HG03159 (cell line): ENCODE results near the gene CCDC149.

ENCODE experiments used
- ATAC-seq: cut with Tn5 transposase; IDR thresholded peaks from one replicate; pipeline ENCODE4 v1.9.1; 2021; ENCODE audit warnings: mild to moderate bottlenecking, moderate library complexity; ENCODE audit not compliant: unreplicated experiment

Gene CCDC149

DNA sequence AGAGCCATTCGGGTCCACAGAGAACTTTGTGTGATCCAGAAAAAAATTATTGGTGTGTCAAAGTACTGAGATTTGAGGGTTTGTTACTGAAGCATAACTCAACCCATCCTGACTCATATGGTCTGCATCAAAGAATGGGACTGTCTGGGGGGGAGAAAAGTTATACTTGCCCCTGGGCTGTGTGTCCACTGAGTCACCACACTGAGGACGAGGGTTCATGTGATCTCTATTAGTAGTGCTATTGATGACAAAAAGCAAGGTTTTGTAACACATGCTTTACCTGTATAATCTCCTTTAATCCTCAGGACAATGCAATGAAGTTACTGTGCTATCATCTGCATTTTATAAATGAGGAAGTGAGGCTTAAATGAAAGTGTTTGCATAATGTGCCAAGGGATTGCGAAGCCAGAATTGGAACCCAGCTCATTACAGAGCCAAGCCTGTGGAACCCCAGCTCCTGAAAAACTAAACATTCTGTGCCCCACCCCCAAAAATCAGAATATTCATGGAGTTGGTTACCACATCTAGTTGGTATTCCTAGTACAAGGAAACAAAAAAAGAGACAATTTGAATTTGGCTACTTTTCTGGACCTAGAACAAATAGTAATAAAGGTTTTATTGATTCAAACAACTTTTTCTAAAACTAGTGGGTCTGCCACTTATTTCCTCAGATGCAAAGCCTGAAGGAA, 31.2 kb downstream of the CCDC149 start:
- ATAC-seq = no peak

DNA sequence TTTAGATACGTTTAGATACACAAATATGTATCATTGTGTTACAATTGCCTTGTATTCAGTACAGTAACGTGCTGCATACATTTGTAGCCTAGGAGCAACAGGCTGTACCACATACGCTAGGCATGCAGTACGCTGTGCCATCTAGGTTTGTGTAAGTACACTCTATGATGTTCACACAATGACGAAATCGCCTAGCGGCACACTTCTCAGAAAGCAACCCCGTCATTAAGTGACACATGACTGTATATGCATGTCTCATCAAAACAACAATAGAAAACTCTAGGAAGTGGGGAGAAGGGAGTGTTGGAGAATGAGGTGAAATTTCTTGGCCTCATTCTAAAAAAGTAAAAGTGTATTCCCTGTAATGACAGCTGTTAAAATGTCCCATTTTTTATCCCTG, 32.7 kb downstream of the CCDC149 start:
- no peak for ATAC-seq

DNA sequence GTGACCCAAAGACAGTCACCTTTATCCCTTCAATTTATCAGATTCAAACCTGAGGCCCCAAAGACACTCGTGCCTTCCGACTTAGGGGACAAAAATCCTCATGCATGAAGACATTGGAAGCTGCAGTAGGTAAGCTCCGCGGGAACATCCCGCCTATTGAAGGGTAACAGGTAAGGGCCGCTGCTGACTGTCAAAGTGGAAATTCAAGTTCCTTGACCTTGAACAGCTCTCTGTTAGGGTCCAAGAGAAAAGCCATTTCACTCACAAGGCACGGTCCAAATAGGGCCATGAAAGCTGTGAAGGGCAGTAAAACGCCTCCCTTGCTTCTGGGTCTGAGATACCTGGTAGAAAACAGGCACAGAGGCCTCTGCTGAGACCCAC, 34.2 kb downstream of the CCDC149 start:
- ATAC-seq = no peak

DNA sequence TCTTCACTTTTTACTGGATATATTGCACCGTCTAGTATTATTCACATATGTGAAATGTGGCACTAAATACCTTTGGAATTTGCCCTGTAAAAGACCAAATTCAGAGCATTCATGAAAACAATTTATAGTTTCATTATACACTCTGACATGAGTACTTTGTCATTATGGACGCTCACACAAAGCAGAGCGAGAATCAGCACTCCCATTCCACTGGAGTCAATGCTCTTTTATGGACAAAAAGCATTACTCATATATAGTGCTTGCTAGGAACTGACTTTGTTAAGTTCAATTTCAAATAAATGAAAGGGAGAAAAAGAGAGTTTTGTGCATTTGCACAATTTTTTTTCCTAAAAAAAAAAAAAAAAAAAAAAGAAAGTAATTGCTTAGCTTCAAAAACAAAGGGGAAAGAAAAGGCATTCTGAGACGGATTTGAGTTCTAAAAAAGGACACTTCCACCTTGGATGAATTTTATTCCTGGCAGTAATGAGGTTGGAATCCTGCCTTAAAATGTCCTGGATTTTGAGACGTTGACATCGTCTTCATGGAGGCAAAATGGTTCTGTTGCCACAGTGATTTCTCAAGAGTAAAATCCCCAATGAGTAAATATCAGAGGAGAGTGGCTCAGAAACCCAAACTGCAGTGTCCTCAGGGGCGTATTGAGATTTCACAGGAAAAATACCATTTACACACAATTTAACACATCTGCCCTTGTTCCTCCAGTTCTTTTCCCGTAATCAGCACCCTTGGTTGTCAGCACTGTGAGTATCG, 34.8 kb downstream of the CCDC149 start:
- ATAC-seq = no peak

DNA sequence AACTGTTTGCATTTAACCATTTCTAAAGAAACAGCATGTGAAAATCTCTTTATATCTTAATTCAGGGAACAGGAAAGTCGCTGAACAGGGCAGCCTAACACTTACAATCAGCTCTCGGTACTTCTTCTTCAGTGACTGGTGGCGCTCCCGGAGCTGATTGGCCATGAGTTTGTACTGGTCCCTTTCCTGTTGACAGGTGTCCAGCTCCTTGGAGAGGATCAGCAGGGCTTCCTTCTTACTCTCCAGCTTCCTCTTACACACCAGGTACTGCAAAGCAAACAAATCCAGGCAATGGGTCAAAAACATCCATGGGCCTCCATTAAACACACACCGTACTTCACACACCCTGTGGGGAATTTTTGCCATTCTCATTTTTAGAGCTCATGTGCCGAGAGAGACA, 36.4 kb downstream of the CCDC149 start:
- no peak for ATAC-seq

DNA sequence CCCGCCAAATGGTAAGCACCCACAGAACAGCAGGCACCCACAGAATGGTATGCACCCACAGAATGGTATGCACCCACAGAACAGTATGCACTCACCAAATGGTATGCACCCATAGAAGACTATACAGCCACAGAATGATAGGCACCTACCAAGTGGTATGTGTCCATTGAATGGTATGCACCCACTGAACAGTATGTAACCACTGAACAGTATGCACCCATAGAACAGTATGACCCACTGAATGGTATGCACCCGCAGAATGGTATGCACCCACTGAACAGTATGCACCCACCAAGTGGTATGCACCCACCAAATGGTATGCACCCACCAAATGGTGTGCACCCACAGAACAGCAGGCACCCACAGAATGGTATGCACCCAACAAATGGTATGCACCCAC, 40.1 kb downstream of the CCDC149 start:
- ATAC-seq = no peak

DNA sequence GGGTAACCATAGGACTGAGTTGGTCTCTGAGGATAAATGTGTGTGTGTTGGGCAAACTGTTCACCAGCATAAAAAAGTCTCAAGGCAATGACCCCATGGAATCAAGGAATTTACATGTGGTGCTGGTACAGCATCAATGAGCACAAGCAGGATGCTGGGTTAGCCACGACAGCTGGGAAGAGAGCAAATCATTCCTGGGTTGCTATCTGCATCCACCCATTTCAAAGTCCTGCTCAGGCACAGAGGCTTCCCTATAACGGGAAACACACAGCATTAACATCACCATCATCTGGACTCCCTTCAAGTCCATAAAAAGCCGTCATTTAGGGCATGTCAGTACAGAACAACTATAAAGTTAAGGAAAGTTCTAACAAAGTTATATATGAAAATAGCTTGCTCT, 41.6 kb downstream of the CCDC149 start:
- no peak for ATAC-seq

DNA sequence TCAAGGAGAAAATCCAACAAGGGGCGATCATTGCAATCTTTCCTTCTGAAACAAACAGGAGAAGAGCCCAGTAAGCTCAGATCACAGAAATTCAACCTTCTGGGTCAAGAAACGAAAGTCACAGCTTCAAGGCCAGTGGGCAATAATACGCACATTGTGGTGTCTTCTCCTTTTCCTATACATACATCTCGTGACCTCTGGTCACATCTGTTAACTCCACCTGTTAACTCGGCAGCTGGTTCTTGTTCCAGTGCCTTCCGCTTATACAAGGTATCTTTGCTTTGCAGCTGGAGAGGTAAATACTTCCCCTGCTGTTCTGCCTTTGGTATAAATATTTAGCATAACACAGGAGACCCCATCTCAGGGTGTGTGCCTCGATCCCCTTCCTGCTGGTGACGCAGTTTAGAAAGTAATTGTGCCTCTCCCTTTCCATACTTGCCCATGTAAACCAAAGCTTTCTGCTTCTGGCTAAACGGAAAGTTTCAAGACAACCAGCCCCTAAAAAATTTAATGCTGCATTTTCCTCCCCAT, 45.0 kb downstream of the CCDC149 start:
- no peak for ATAC-seq

DNA sequence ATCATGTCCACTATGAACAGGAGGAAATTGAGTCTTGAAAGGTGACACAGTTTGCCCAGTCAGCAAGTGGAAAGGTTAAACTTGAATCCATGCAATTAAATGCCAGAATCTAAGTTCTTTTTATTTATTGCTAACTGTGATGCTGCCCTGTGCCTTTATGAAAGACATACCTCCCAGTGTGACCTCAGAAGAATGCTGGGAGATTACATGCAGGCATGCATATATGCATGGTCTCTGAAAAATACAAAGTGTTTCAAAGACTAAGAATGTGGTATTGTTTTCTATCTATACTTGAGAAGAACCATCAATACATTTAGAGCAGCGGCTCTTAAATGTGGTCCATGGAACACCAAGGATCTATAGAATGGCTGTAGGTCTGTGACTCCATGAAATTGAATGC, 45.6 kb downstream of the CCDC149 start:
- no peak for ATAC-seq

DNA sequence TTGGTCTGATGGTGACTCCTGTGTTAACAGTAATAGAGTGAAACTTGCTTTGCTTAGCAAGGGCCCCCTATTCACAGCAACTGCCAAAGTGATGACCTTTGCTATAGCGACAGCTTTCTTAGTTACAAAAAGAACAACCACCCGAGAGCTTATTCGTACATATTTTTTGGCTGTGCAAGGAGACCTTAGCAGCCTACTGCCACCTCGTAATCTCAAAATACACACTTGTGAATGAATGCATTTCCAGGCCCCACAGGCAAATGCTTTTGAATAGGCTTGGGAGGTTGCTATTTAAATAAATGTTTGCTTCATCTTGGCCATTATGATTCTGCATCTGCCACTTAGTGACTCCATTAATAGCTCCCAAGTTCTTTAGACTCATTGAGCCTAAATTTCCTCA, 47.4 kb downstream of the CCDC149 start:
- no peak for ATAC-seq

DNA sequence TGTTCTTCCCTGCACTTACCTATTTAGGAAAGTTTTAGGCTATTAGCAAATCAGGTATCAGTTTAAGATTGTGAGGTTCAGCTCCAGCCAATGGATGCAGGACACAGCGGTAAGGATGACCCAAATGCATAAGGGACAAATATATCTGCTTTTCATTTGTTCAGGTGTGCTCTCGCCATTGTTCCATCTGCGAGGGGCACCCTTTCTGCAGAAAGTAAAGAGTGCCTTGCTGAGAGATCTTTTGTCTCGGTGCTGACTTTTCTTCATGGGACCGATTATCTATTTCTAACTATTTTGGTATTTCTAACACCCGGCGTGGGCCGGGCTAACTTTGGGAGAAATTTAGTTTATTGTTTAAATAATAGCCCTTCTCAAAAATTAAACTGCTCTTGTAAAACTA, 49.0 kb downstream of the CCDC149 start:
- no peak for ATAC-seq

DNA sequence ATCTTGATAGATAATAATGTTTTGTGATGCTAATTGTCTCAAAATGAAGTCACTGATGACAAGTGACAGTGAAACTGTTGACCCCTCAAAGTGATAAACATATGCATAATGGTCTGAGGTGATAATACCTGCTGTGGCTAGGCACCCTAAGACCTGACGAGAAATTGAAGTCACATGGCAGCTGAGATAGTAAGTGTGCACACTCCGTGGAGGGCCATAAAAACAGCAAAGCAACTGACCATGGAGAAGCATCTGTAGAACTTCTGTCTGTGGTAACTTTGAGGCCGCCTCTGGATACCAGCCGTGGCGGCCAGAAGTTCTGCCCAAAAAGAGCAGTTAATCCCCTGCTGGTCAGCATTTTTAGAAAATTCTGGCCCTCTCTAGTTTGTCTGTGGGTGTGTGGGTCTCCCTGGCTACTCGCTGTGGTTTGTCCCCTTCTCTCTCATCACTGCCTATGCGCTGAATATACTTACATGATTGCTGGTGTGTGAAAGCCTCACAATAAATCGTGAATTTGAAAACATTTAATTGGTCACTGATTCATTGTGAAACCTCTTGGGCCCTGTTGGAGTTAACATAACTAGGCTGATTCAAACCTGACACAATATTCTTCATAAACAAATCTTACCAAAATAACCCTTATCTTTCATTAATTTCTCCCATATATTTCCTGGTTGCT, 50.6 kb downstream of the CCDC149 start:
- ATAC-seq = no peak

DNA sequence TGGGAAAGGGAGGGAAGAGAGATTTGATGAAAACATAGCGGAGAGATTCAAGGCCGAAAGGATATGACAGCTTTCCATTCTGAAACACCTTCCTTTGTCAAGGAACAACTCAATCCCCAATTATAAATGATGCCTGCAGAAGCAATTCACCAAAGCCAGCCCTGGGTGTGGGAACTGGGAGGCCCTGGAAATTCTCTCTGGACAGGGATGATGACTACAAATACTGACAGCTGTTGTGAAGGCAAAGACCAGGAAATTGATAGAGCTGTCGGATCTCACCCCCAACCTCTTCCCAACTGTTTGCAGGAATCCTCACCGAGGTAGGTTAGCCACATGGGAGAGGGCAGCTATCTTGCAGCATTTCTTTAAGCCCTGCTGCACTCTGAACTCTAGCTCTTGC, 54.3 kb downstream of the CCDC149 start:
- no peak for ATAC-seq

DNA sequence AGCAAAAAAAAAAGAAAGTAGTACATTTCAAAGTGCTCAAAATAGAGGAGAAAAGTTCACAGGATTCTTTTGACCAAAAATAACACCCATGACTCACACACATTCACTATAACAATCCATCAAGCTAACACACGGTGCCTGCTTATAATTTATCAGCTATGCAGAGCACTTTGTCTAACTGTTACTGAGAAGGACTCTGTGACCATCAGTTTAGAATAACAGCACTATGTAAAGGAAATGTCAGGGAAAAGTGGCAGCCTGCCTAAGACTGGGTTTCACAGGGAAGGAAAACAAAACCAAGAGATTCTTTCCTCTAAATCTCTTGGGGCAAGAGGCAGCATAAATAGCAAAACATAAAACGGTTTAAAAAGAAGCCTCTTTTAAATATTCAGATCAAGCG, 54.8 kb downstream of the CCDC149 start:
- ATAC-seq = no peak

DNA sequence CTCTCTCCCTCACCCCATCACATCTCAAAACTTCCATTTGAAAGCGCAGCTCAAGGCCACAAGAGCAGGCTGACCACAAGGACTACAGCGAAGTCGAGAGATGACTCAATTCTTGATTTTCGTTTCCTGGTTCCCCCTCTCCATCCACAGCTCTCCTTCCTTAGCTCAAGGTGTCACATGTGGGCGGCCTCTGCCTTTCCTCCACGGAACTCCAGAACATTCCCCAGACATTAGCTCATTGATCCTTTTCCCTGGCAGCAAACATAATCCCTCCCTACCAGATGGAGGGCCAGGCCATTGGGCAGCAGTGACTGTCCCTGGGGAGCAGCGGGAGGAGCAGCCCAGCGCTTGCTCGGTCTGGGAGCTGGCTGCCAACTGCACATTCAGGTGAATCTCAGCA, 56.3 kb downstream of the CCDC149 start:
- peak; percentile 91 for ATAC-seq

DNA sequence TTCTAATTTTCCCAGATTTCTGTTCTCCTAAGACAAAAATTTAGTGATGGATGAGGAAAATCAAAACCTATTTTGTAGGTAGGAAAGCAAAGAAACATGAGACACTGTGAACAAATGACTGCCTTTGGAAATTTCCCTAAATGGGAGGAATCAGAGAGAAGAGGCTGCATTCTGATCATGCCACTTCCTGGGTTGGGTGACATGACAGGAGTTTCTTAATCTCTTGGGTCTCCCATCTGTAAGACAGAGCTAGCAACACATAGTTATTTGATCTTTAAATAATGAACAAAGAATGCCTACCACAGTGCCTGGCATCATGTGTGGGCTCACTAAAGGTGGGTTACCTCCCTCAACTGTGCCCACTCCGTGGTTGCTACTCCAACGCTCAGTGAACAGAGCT, 57.1 kb downstream of the CCDC149 start:
- ATAC-seq = no peak

DNA sequence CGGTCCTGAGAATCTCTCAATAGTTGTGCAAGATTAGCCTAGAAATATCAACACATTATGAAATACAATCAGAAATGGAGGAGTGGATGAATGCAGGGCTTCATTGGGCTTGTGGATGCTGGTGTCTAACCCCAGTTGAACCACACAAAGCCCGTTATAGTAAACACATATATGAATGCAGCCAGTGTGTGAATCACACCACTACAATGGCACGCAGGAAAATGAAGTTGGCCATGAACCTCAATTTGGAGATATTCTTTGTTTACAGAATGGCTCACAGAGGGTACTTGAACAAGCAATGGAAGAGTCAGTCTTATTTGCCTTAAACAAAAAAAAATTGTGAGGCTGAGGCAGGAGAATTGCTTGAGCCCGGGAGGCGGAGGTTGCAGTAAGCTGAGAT, 59.7 kb downstream of the CCDC149 start:
- no peak for ATAC-seq

DNA sequence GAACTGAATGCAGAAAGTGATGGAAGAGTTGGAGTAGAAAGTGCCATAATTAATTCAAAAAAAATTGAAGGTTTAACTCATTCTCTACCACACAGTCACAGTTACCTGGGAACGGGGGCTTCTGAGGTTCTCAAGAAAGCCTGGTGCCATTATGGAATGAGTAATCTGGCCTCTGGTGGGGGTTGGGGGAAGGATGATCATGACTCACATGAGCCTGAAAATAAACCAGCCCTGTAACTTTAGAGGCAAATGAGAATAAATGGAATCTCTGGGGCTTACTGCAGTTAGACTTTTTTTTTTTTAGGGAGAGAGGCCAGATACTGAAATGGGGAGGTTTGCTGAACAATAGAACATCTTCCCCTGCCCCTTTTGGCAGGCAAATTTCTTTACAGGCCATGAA, 62.2 kb downstream of the CCDC149 start:
- ATAC-seq = no peak

DNA sequence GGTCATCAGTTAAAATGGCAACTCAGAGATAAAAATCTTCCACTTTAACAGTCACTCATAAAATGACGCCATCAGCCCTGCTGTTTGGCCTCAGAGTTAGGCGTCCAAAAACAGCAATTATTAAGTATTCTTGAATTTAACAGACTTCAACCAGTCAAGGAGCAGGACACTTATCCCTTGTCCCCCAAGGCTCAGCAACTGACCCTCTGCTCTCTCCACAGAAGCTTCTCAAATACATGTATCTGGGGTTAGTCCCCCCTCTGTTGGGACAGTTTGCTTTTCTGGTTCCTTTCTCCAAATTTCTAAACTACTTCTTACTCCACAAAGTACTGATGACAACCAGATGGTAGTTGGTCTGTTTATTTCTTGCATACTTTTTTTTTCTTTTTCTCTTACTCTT, 63.1 kb downstream of the CCDC149 start:
- ATAC-seq = no peak

DNA sequence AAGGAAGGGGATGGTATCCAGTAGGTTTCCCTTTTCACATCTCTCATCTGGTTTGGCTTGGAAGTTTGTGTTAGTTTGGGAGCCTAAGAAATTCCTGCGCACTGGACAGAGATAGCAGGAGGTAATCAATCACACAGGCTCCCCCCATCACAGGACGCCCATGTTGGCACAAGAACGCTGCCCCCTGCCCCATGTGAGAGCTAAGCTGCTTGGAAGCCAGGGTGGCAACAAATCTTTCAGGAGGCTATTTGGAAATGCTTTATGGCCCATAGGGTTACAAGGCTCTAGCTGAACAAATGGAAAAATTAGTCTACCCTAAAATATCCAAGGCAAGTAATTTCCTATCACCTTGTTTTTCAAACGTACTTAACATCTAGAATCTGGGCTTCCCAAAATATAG, 63.5 kb downstream of the CCDC149 start:
- ATAC-seq = no peak

DNA sequence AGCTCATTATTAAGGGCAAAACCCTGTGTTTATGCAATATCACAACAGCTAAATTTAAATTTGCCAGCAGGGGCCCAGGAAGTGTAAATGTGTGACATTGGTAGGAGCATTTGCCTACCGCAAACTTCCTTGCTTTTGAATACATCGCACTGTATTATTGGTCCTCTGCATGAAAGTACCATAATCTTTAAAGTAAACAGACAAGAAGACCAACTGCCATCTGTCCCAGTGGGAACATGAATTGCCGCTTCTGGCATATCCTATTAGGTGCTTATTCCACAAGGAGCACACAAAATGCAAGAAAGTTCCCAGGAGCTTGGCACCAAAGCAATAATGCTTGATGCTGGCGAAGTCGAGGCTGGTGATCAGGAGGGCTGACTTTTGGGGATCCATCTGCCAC, 66.1 kb downstream of the CCDC149 start:
- ATAC-seq = no peak

DNA sequence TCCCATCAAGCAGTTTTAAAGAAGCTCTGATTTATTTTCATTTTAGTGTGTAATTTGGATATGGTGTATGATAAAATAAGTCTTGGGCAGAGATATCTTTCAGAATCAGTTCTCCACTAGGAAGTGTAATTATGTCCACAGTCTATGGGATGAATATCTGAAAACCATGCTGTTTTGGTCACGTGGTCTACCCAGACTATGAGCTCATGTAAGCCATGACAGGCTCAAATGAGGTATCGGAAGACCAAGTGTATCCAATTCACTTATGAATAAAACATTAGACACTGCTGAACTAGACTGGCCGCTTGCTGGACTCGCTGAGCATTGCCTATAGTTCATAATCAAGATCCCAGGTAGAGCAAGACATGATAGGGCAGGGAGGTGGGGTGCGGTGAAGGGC, 66.9 kb downstream of the CCDC149 start:
- ATAC-seq = no peak
